ENCODE data around the gene STXBP1. TPM values are rescaled to one million over a fixed set of nuclear protein-coding genes. Genes with fewer than 3 reads are reported as not detected.

The STXBP1 gene
- total and polyA plus RNA-seq, 2 donors (not counting 3 experiments of a cell fraction or from before 2014, with no cell fraction given), result 18.8 to 51.3 TPM

DNA sequence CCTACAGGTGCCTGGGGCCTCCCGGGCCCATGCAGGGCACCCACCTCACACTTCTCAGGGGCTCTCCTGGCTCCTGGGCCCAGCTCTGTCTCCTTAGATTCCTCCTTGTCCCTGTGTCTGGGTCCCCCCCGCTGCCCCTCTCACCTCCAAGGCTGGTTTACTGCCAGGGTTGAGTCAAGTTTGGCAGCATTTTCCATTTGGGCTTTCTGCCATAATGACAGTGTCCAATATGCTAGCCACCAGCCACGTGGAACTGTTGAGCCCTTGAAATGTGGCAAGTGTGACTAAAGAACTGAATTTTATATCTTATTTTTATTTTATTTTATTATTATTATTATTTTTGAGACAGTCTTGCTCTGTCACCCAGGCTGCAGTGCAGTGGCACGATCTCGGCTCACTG, 105.7 kb downstream of the STXBP1 start:
- Histone ChIP-seq H3K36me3 (ENCODE audit: control insufficient read depth in 2 of 2, extremely low read depth in 1 of 2, insufficient read depth in 2 of 2, low read length in 2 of 2) (no peaks in the 10 kb centered on the region), H4K20me1 (replicated peaks; ENCODE audit: control insufficient read depth, extremely low read depth, insufficient read depth, low read length) (no peaks in the 10 kb centered on the region), H3K4me2 (ENCODE audit: insufficient read depth, low read length) (no peak overlapping the region), H3K79me2 (ENCODE audit: control insufficient read depth, insufficient read depth, low read length) (peaks cover 5% of the 10 kb centered on the region), H3K9ac (replicated peaks; ENCODE audit: extremely low read depth, insufficient read depth, low read length) (no peak overlapping the region), H2AFZ (ENCODE audit: low read depth, low read length) (no peak overlapping the region), H3K4me3 (replicated peaks in 1 of 3; ENCODE audit: insufficient read depth in 1 of 3, low read depth in 1 of 3, low read length in 3 of 3) (no peak overlapping the region), H3K27me3 (ENCODE audit: control insufficient read depth in 2 of 2, insufficient read depth in 2 of 2, low read length in 2 of 2) (no peaks in the 10 kb centered on the region), H3K9me3 (replicated peaks; ENCODE audit: control insufficient read depth, insufficient read depth, low read length) (no peaks in the 10 kb centered on the region), H3K27ac (ENCODE audit: insufficient read depth, low read depth, low read length) (no peak overlapping the region), H3K4me1 (ENCODE audit: control insufficient read depth, extremely low read depth, insufficient read depth, low read length) (peaks cover 5% of the 10 kb centered on the region), H3K9me1 (replicated peaks; ENCODE audit: control insufficient read depth, extremely low read depth, insufficient read depth, low read length) (no peaks in the 10 kb centered on the region)
- no peak for TF ChIP-seq FOS (IDR thresholded peaks at IDR 0.05; ENCODE audit: borderline replicate concordance, insufficient read depth, low read length)
- no peak for TF ChIP-seq GATA2 (IDR thresholded peaks at IDR 0.05; ENCODE audit: insufficient read depth, insufficient read length, low read depth, low read length)
- no peak for TF ChIP-seq POLR2A (IDR thresholded peaks at IDR 0.05; ENCODE audit: low read depth, low read length)
- no peak for TF ChIP-seq EZH2 (IDR thresholded peaks at IDR 0.05; ENCODE audit: borderline replicate concordance, low read depth, low read length, severe bottlenecking)
- no peak for TF ChIP-seq MAX (IDR thresholded peaks at IDR 0.05; ENCODE audit: insufficient read depth, insufficient read length)
- TF ChIP-seq JUN (IDR thresholded peaks at IDR 0.05; ENCODE audit: borderline replicate concordance, insufficient read depth, insufficient read length, low read depth), result no peak
- TF ChIP-seq CTCF (IDR thresholded peaks at IDR 0.05; ENCODE audit: extremely low read depth in 1 of 2, insufficient read depth in 1 of 2, low read depth in 1 of 2, low read length in 2 of 2), result no peak
- TF ChIP-seq MYC (IDR thresholded peaks at IDR 0.05; ENCODE audit: low read depth, low read length), result no peak
- TF ChIP-seq POLR2AphosphoS5 (IDR thresholded peaks at IDR 0.05; ENCODE audit: insufficient read depth, low read depth, low read length), result no peak
- FAIRE-seq (no peak), DNase-seq (ENCODE audit: low read depth, low spot score) (no peak)
- dilution Hi-C loops (cut with MboI; ENCODE audit: extremely low pct_ligation_motif_present, low sequenced_read_pairs), result no loop called here
- intact Hi-C loops (cut with micrococcal nuclease), result loop anchor here (5.0 kb wide), 2 partner anchors 105 to 490 kb away; partner anchors contain the start of gene STXBP1
- POLR2A ChIA-PET, result no interaction called here
- BruUV-seq (replicated peaks), result no TSS peak
- CTCF ChIA-PET, result no interaction called here

All from endothelial cell of umbilical vein (primary cell).